Liver (tissue), 9 donors: Measurements from ENCODE around the gene MALAT1. TPM values are rescaled to one million over a fixed set of nuclear protein-coding genes. Genes with fewer than 3 reads are reported as not detected.
A peak's percentile ranks its signal among the peaks of the same experiment; 100 is the strongest.

Experiments
- DNase-seq: peaks from one replicate; pipeline ENCODE4 v3.0.0-alpha.2; 2017; ENCODE audit warnings: low spot score
- H3K27ac ChIP-seq, 2 donors: one replicate each; pipeline ENCODE4 v1.7.0; 2013; ENCODE audit warnings: inconsistent platforms in 2 of 2, low read length in 2 of 2, control low read depth in 1 of 2, low read depth in 1 of 2, mild to moderate bottlenecking in 1 of 2
- H3K27me3 ChIP-seq, 4 donors: one replicate each; pipeline versions ENCODE4 v1.6.1 to v1.7.0; 2013; ENCODE audit warnings: low read length in 3 of 4, inconsistent platforms in 1 of 4, mild to moderate bottlenecking in 1 of 4, moderate library complexity in 1 of 4; ENCODE audit not compliant: control insufficient read depth in 4 of 4, insufficient read depth in 4 of 4
- H3K36me3 ChIP-seq, 4 donors: one replicate each; pipeline versions ENCODE4 v1.6.1 to v1.7.0; 2013; ENCODE audit warnings: low read length in 3 of 4, mild to moderate bottlenecking in 3 of 4, low read depth in 1 of 4, moderate library complexity in 1 of 4; ENCODE audit not compliant: control insufficient read depth in 4 of 4, insufficient read depth in 3 of 4
- H3K4me1 ChIP-seq, 4 donors: one replicate each; pipeline versions ENCODE4 v1.6.1 to v1.7.0; 2013; ENCODE audit warnings: low read length in 3 of 4, mild to moderate bottlenecking in 3 of 4, moderate library complexity in 1 of 4; ENCODE audit not compliant: control insufficient read depth in 4 of 4, insufficient read depth in 4 of 4
- H3K4me3 ChIP-seq, 3 donors: one replicate each; pipeline versions ENCODE4 v1.6.1 to v1.7.0; 2013; ENCODE audit warnings: low read length in 3 of 3, control low read depth in 1 of 3, low read depth in 1 of 3, mild to moderate bottlenecking in 1 of 3
- H3K9ac ChIP-seq, 2 donors: one replicate each; pipeline ENCODE4 v1.7.0; 2013; ENCODE audit warnings: low read length in 2 of 2, mild to moderate bottlenecking in 2 of 2, moderate library complexity in 2 of 2, control low read depth in 1 of 2, low read depth in 1 of 2
- H3K9me3 ChIP-seq, 4 donors: one replicate each; pipeline versions ENCODE4 v1.6.1 to v1.7.0; 2013; ENCODE audit warnings: low read length in 3 of 4; ENCODE audit not compliant: control insufficient read depth in 4 of 4
- EGR1 ChIP-seq, 2 donors: IDR thresholded peaks; 2 replicates each; pipeline ENCODE4 v1.6.1; 2016 to 2018; ENCODE audit warnings: antibody characterized with exemption in 2 of 2, low read depth in 2 of 2
- FOXA1 ChIP-seq: IDR thresholded peaks from 2 replicates; pipeline ENCODE4 v1.6.1; 2016; ENCODE audit warnings: antibody characterized with exemption
- FOXA2 ChIP-seq: IDR thresholded peaks from 2 replicates; pipeline ENCODE4 v1.6.1; 2016; ENCODE audit warnings: antibody characterized with exemption
- GABPA ChIP-seq, 2 donors: IDR thresholded peaks in 1 of 2; conservative IDR thresholded peaks in 1 of 2; 2 replicates each; pipeline ENCODE4 v1.6.1; 2016; ENCODE audit warnings: antibody characterized with exemption in 2 of 2, mild to moderate bottlenecking in 1 of 2, moderate library complexity in 1 of 2
- HNF4A ChIP-seq, 2 donors: conservative IDR thresholded peaks; 2 replicates each; pipeline ENCODE4 v1.6.1; 2016; ENCODE audit warnings: antibody characterized with exemption in 2 of 2, mild to moderate bottlenecking in 2 of 2
- HNF4G ChIP-seq: IDR thresholded peaks from 2 replicates; pipeline ENCODE4 v1.6.1; 2016; ENCODE audit warnings: antibody characterized with exemption
- JUND ChIP-seq, 2 donors: IDR thresholded peaks; 2 replicates each; pipeline ENCODE4 v1.6.1; 2016; ENCODE audit warnings: antibody characterized with exemption in 2 of 2
- NR2F2 ChIP-seq: IDR thresholded peaks from 2 replicates; pipeline ENCODE4 v1.6.1; 2016; ENCODE audit warnings: antibody characterized with exemption
- RAD21 ChIP-seq, 2 donors: IDR thresholded peaks; 2 replicates each; pipeline ENCODE4 v1.6.1; 2016; ENCODE audit warnings: antibody characterized with exemption in 2 of 2, mild to moderate bottlenecking in 2 of 2
- RXRA ChIP-seq, 2 donors: IDR thresholded peaks; 2 replicates each; pipeline ENCODE4 v1.6.1; 2017 to 2018; ENCODE audit warnings: antibody characterized with exemption in 2 of 2, mild to moderate bottlenecking in 1 of 2
- SP1 ChIP-seq: IDR thresholded peaks from 2 replicates; pipeline ENCODE4 v1.6.1; 2018; ENCODE audit warnings: antibody characterized with exemption, mild to moderate bottlenecking
- TAF1 ChIP-seq: conservative IDR thresholded peaks from 2 replicates; pipeline ENCODE4 v1.6.1; 2016; ENCODE audit warnings: antibody characterized with exemption, mild to moderate bottlenecking
- YY1 ChIP-seq: IDR thresholded peaks from 2 replicates; pipeline ENCODE4 v1.6.1; 2016; ENCODE audit warnings: antibody characterized with exemption, mild to moderate bottlenecking
- WGBS: extraction: QIAGEN DNeasy Blood & Tissue Kit; methylation state at CpG from one replicate; pipeline ENCODE4 v1.1.7; 2013; 5-methylcytosine and 5-hydroxymethylcytosine counted together
- polyA plus RNA-seq, 2 donors: library from polyadenylated mRNA; stranded (reverse) in 1 of 2; unstranded in 1 of 2; fragments of 200-250 nt in 1 of 2; fragments of >200 nt in 1 of 2; fragmentation: Nextera tagmentation in 1 of 2; extraction: Ambion mirVana in 1 of 2; gene quantifications; one replicate each; pipeline versions ENCODE4 v1.2.1 to v1.2.3, GENCODE V29; 2013 to 2015
- total RNA-seq, 2 donors: library from RNA; depleted of rRNA; stranded (reverse); fragments of >200 nt; gene quantifications; one replicate each; pipeline ENCODE4 v1.2.3, GENCODE V29; 2014
- TF ChIP-seq, protein P1 (sequence below): fragments of 150-350 bp; IDR thresholded peaks from 2 replicates; pipeline ENCODE4 v1.5.1; 2017; ENCODE audit warnings: improper control_type of control experiment, low read depth, low read length; ENCODE audit not compliant: missing input control
- TF ChIP-seq, protein P2 (sequence below): IDR thresholded peaks from 2 replicates; pipeline ENCODE4 v1.6.1; 2016; ENCODE audit warnings: antibody characterized with exemption
- TF ChIP-seq, protein P3 (sequence below): IDR thresholded peaks from 2 replicates; pipeline ENCODE4 v1.6.1; 2016; ENCODE audit warnings: antibody characterized with exemption
- TF ChIP-seq, protein P4 (sequence below): IDR thresholded peaks from 2 replicates; pipeline ENCODE4 v1.6.1; 2016; ENCODE audit warnings: antibody characterized with exemption, mild to moderate bottlenecking
- TF ChIP-seq, protein P5 (sequence below): IDR thresholded peaks from 2 replicates; pipeline ENCODE4 v1.6.1; 2016; ENCODE audit warnings: antibody characterized with exemption
- donor health status: healthy.
- donor health status: healthy.
- donor health status: healthy.
- donor health status: healthy.
- donor health status: healthy.

MALAT1 gene
- total and polyA plus RNA-seq, 4 donors: 11.9 to 8,306 (median 3,778) TPM

DNA sequence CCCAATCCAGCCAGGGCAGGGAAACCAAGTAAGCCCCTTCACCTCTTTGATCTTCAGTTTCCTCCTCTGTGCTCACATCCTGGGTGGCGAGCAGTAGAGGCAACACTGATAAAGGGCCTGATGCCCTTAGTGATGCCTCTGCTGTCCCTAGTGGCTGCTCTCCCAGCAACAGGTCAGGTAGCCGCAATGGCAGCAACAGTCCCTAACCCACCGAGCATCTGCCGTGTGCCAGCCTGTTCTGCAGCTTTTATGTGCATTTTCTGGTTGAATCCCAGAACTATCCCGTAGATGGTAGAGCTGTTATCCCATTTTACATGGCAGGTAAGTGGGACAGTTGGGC lies 31.3 kb downstream of the MALAT1 start:
- 91% methylated on average over 5 of the region's 5 CpGs for WGBS
- H3K9ac ChIP-seq: no peak overlapping the region
- no peak overlapping the region for H3K4me3 ChIP-seq
- DNase-seq: no peak
- H3K27ac ChIP-seq: no peak overlapping the region
- TF ChIP-seq RXRA (IDR thresholded peaks at IDR 0.05) (no peak), FOXA2 (no peak), FOXA1 (no peak), JUND (IDR thresholded peaks at IDR 0.05) (no peak), TAF1 (no peak), SP1 (no peak), GABPA (IDR thresholded peaks at IDR 0.05 in 1 of 2, conservative IDR thresholded peaks at IDR 0.05 in 1 of 2) (no peak), HNF4A (conservative IDR thresholded peaks at IDR 0.05) (no peak), HNF4G (no peak), YY1 (peak; percentile 24), RAD21 (IDR thresholded peaks at IDR 0.05) (no peak), NR2F2 (no peak)
- TF ChIP-seq, protein P1, sequence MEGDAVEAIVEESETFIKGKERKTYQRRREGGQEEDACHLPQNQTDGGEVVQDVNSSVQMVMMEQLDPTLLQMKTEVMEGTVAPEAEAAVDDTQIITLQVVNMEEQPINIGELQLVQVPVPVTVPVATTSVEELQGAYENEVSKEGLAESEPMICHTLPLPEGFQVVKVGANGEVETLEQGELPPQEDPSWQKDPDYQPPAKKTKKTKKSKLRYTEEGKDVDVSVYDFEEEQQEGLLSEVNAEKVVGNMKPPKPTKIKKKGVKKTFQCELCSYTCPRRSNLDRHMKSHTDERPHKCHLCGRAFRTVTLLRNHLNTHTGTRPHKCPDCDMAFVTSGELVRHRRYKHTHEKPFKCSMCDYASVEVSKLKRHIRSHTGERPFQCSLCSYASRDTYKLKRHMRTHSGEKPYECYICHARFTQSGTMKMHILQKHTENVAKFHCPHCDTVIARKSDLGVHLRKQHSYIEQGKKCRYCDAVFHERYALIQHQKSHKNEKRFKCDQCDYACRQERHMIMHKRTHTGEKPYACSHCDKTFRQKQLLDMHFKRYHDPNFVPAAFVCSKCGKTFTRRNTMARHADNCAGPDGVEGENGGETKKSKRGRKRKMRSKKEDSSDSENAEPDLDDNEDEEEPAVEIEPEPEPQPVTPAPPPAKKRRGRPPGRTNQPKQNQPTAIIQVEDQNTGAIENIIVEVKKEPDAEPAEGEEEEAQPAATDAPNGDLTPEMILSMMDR: peak; percentile 11
- TF ChIP-seq, protein P2, sequence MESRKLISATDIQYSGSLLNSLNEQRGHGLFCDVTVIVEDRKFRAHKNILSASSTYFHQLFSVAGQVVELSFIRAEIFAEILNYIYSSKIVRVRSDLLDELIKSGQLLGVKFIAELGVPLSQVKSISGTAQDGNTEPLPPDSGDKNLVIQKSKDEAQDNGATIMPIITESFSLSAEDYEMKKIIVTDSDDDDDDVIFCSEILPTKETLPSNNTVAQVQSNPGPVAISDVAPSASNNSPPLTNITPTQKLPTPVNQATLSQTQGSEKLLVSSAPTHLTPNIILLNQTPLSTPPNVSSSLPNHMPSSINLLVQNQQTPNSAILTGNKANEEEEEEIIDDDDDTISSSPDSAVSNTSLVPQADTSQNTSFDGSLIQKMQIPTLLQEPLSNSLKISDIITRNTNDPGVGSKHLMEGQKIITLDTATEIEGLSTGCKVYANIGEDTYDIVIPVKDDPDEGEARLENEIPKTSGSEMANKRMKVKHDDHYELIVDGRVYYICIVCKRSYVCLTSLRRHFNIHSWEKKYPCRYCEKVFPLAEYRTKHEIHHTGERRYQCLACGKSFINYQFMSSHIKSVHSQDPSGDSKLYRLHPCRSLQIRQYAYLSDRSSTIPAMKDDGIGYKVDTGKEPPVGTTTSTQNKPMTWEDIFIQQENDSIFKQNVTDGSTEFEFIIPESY: no peak
- TF ChIP-seq, protein P3, sequence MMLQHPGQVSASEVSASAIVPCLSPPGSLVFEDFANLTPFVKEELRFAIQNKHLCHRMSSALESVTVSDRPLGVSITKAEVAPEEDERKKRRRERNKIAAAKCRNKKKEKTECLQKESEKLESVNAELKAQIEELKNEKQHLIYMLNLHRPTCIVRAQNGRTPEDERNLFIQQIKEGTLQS: no peak
- TF ChIP-seq, protein P4, sequence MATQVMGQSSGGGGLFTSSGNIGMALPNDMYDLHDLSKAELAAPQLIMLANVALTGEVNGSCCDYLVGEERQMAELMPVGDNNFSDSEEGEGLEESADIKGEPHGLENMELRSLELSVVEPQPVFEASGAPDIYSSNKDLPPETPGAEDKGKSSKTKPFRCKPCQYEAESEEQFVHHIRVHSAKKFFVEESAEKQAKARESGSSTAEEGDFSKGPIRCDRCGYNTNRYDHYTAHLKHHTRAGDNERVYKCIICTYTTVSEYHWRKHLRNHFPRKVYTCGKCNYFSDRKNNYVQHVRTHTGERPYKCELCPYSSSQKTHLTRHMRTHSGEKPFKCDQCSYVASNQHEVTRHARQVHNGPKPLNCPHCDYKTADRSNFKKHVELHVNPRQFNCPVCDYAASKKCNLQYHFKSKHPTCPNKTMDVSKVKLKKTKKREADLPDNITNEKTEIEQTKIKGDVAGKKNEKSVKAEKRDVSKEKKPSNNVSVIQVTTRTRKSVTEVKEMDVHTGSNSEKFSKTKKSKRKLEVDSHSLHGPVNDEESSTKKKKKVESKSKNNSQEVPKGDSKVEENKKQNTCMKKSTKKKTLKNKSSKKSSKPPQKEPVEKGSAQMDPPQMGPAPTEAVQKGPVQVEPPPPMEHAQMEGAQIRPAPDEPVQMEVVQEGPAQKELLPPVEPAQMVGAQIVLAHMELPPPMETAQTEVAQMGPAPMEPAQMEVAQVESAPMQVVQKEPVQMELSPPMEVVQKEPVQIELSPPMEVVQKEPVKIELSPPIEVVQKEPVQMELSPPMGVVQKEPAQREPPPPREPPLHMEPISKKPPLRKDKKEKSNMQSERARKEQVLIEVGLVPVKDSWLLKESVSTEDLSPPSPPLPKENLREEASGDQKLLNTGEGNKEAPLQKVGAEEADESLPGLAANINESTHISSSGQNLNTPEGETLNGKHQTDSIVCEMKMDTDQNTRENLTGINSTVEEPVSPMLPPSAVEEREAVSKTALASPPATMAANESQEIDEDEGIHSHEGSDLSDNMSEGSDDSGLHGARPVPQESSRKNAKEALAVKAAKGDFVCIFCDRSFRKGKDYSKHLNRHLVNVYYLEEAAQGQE: no peak
- no peaks in the 10 kb centered on the region for H3K9me3 ChIP-seq
- no peaks in the 10 kb centered on the region for H3K27me3 ChIP-seq
- H3K36me3 ChIP-seq: peaks cover 8 to 36% (median 16%) of the 10 kb centered on the region in 4 donors
- H3K4me1 ChIP-seq: peaks cover 18 to 67% (median 53%) of the 10 kb centered on the region in 4 donors

DNA sequence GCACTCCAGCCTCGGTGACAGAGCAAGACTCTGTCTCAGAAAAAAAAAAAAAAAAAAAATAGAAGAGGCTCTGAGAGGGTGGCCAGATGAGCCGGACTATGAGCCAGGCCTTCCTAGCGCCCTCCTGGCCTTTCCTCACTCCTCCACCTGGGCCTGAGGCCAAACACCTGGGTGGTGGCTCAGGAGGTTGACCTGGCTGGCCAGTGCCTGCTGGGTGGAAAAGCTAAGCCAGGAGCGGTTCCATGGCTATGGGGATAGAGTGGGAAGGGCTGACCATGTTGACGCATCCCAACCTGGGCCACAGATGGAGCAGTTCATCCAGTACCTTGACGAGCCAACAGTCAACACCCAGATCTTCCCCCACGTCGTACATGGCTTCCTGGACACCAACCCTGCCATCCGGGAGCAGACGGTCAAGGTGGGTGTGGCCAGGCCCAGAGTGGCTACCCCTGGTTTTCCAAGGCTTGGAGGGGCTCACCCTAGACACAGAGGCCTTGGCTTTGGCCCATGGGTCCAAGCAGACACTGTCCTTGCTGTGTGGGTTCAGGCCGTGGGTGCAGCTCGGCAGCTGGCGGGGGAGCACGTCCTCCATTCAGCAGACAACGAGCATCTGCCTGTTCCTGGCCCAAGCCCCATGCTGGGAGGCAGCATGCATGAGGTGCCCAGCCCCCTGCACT lies 33.7 kb downstream of the MALAT1 start:
- no peak overlapping the region for H3K4me3 ChIP-seq
- peaks cover 12 to 47% (median 39%) of the 10 kb centered on the region in 4 donors for H3K4me1 ChIP-seq
- H3K36me3 ChIP-seq: peaks cover 8 to 45% (median 23%) of the 10 kb centered on the region in 4 donors
- H3K9me3 ChIP-seq: no peaks in the 10 kb centered on the region
- H3K27me3 ChIP-seq: no peaks in the 10 kb centered on the region
- H3K9ac ChIP-seq: no peak overlapping the region
- H3K27ac ChIP-seq: no peak overlapping the region
- 76% methylated on average over 15 of the region's 15 CpGs for WGBS
- DNase-seq: no peak
- TF ChIP-seq RAD21 (IDR thresholded peaks at IDR 0.05): peak in 1 of 2 donors; percentile 12
- TF ChIP-seq, protein P5, sequence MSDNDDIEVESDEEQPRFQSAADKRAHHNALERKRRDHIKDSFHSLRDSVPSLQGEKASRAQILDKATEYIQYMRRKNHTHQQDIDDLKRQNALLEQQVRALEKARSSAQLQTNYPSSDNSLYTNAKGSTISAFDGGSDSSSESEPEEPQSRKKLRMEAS: no peak
- no peak for TF ChIP-seq FOXA1
- TF ChIP-seq, protein P3: no peak
- no peak for TF ChIP-seq GABPA (IDR thresholded peaks at IDR 0.05 in 1 of 2, conservative IDR thresholded peaks at IDR 0.05 in 1 of 2)
- TF ChIP-seq TAF1: no peak
- TF ChIP-seq, protein P2: no peak
- no peak for TF ChIP-seq JUND (IDR thresholded peaks at IDR 0.05)
- TF ChIP-seq FOXA2: no peak
- TF ChIP-seq SP1: peak; percentile 25
- TF ChIP-seq HNF4G: no peak
- no peak for TF ChIP-seq NR2F2
- TF ChIP-seq RXRA (IDR thresholded peaks at IDR 0.05): peak; percentile 30 to 60
- no peak for TF ChIP-seq EGR1 (IDR thresholded peaks at IDR 0.05; ENCODE audit: low read depth in 2 of 2)
- TF ChIP-seq HNF4A (conservative IDR thresholded peaks at IDR 0.05): peak; percentile 68 to 69
